HG03025 (cell line): Measurements from ENCODE around the gene SNAP25.

Experiments
- ATAC-seq: cut with Tn5 transposase; IDR thresholded peaks from one replicate; pipeline ENCODE4 v1.9.1; 2021; ENCODE audit warnings: mild to moderate bottlenecking, moderate library complexity; ENCODE audit not compliant: unreplicated experiment, low FRiP score

SNAP25 gene

DNA sequence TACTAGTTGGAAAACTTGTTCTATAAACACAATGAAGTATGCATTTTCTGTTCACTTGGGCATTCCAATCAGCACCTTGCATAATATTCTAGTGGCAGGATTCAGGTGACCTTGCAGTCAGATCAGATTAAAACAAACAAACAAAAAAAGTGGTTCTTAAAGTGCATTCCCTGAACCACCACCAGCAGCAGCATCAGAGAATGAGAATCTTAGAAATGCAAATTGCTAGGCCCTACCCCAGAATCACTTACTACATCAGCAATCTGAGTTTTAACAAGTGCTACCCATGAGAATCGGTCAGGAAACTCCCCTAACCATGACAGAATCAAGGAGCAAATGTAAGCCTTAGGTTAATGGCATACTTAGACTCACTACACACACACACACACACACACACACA is 41.7 kb downstream of the SNAP25 start:
- ATAC-seq, result no peak

DNA sequence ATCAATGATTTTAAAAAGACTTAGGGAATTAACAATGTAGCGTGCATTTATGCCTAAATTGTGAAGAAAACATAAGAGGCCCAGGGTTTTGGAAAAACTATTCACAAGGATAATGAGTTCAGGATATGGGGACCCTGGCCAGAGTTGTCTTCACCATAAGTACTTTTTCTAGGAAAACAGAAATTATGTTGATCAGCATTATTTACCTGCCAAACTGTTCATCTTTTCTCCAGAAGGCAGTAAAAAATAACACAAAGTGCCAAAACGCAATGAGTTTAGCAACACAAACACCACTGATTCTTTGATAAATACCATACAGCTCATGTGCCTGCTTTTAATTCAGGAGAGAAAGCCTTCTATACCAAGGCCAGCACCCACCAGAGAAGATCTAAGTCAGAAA is 43.1 kb downstream of the SNAP25 start:
- no peak for ATAC-seq

DNA sequence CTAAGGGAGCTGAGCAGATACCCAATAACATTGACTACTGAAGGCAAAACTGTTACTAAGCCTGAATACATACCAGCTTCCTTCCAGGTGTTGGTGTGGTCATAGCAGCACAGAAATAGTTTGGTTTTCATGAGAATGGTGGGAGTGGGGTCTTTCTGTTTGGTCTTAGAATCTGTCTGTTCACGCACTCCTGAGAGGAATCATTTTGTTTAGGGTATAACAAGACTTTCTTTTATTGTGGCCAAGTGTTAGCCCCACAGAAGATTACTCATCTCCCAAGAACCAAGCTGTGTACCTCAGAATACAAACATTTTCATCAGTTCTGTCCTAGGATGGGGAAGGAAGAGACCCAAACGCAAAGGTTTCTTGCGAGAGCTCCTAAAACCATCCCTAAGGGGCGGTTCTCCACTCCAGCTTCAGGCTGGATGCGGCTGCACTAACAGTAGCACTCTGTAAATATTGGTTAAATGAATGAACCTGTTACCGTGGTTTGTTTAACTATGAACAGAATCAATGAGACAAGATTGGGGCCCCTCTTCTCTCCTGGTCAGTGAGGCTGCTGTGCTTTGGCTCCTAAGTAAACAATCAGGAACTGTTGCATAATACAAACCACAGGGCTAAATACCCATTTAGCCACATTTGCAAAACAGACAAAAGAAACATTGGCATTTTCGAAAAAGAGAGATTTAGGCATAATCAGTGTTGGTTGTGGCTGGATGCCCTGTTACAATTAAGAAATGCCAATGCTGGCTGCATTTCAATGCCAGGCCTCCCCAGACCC is 44.9 kb downstream of the SNAP25 start:
- ATAC-seq, result no peak

DNA sequence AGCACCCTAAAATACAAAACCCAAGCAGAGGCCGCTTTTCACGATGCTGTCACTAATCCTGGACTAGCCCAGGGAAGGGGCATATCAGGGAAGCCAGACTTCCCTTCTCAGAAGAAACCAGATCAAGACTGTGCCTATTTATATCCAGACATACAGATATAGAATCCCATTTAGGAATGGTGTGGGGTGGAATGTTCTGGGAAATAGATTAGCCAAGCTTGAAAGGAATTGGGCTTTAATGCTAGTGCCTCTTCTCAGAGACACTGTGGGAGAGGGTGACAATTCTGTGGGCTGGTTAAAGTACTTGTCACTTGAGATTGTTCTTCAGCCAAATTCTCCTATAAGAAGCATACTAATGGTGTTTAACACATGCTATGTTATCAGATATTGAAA is 45.5 kb downstream of the SNAP25 start:
- ATAC-seq, result no peak

DNA sequence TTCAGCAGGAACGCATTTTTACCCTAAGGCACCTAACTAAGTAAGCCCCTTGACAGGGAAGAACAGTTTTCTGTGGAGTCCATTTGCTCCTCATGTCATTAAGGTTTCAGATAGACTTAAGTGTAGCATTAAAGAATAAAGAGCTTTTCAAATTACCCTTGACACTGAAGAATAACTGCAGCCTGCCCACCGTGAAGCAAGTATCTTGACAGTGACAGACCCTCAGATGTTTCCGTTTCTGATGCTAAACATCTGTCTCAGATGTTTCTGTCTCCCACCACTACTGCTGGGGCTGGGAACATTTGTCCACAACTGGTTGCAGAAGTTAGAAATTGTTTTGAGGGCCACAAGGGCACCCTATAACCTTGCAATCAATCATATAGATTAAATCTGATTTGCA is 50.0 kb downstream of the SNAP25 start:
- no peak for ATAC-seq

DNA sequence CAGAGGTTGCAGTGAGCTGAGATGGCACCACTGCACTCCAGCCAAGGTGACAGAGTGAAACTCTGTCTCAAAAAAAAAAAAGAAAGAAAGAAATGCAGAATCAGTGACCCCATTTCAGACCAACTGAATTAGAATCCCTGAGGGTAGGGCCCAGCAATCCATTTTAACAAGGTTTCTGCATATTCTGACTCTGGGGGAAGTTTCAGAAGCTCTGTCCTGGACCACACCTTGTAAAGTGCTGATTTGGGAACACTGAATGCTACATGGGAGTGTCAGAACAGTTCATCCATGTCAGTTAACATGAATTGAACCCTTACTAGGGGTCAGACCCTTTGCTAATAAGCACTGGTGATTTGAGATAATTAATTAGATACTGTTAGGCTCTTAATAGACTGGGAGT is 52.0 kb downstream of the SNAP25 start:
- ATAC-seq, result no peak

DNA sequence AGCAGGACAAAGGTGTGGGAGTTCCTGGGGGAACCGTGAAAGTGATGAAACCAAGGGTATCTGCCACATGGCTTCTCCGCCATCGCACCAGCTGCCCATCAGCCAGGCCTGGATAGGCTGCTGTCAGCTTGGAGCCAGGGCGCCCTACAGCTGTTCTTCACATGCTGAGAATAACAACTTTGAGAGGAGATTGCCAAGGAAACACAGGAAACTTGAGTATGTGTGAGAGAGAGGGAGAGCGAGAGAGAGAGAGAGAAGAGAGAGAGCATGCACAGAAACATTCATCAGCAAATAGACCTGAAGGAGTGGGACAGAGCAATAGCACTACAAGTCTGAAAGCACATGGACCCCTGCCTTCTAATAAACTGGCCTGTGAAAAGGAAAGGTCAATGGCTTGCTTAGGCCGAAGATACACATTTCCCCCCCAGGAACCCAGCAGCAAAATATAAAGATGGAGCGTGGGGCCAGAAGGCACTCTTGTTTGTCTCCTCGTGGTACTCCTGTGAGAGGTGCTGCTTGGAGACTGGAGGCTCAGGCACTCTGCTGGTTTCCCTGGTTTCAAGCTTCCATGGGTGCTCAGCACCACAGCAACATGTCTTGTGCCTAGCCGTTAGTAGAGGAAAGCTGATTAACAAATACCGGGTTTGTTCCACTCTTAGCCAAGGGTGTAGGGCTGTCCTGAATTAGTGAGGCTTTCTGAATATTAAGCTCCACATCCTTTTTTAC is 53.0 kb downstream of the SNAP25 start:
- ATAC-seq, result no peak

DNA sequence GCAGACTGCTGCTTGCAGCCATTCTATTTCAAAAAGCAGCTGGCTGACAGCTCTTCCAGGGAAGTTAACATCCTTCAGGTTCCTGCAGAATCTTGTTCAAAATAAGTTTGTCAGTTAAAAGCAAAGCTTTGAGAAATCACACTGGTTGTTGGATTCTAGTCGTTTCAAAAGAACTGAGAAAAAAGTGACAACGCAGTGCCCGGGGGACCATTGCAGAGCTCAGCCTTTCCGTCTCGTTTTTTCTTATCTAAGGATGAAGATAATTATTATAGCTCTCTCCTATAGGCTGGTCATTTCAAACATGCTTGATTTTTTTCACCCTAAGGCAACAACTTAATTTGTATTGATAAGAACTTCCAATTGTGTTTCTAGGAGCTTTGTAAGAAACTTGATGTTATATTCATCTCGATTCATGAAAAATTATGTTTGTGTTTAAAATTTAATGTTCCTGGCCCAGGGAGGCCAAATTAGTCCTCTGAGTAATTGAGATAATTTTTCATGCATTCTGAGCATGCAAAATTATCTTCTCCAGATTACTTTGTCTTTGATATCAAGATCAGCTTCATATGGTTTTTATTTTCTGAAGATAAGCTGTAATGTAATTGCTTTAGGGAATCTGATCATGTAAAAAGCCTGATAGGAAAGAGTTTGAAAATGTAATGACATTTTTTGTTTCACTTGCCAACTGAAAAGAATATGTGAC is 58.4 kb downstream of the SNAP25 start:
- ATAC-seq, result no peak

DNA sequence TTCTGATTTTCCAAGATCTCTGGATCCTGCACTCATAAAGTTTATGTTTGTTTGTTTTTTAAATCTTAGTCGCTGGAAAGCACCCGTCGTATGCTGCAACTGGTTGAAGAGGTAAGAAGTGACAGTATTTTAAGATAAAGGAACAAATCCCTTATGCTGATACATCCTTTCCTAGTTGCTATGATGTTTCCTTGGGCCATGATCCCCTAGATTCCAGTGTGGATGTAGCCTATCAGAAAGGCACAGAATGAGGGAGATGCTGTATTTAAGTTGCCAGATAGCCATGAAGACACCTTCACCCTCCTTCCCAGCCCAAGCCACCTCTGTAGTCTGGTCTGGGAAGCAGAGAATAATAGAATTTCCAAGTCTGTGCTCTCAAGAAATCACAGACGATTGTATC is 59.0 kb downstream of the SNAP25 start:
- ATAC-seq, result no peak

DNA sequence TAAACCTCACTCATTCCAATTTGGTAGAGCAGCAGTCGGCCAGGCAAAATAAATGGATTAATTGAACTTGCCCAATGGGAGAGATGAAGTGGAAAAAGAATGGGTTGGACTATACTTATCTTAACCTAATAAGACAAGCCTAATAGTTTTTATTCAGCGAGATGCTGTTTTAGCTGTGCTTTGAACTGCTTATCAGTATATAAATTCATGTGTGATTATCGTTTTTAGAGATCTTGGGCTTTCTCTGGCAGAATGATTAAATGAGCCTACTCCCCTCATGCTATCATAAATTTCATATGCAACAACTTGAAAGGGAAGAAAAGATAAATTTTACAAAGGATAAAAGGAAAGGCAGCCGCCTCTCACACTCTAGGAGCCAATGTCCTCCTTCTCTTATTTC is 59.8 kb downstream of the SNAP25 start:
- no peak for ATAC-seq

DNA sequence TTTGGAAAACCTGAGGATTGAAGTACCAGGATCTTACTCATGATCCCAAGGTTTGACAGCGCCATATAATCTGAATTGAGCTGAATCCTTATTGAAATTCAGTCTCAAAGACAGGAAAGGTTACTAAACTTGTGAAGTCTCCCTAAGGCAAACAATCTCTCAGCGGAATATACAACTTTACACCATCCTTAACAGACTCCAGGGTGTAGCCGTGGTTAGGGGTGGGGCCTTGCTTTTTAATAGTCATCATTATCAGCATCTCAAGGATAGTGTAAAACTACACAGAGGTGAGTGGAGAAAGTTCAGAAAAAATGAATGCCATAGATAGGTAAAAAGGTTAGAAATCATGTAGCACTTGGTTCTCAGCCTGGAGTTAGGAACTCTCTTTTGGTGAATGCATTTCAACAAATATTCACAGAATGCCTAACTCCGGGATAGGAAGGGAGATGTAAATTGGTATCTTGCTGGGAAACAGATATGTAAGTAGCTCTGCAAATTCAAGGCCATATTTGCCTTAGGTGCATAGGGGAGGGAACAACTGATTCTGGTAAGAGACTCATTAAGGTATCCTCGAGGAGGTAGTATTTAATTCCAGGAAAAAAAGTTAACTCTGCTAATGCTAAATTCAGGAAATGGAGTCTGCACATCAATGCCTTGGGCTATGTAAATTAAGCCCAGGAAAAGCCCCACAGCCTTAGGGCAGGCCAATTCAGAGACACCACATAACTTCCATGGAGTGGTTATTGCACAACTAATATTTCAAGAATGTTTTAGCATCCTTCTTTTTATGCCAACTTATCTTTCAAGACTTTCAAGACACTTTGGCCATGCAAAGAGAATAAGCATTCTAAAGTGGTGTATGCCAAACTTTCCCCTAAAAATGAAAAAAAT is 61.6 kb downstream of the SNAP25 start:
- ATAC-seq, result no peak

DNA sequence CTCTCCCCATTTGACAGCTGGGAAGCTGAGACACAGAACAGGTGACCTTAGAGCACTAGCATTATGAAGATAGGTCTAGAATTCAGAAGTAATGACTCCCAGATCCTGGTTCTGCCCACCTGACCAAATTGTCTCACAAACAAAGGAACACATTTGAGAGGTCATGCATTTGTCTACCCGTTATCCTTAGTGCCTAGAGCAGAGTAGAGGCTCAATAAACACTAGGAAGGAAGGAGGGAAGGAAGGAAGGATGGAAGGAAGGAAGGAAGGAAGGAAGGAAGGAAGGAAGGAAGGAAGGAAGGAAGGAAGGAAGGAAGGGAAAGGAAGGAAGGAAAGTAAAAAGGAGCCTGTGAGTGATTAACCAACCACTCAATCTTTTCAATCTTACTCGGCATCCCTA is 63.3 kb downstream of the SNAP25 start:
- ATAC-seq, result no peak

DNA sequence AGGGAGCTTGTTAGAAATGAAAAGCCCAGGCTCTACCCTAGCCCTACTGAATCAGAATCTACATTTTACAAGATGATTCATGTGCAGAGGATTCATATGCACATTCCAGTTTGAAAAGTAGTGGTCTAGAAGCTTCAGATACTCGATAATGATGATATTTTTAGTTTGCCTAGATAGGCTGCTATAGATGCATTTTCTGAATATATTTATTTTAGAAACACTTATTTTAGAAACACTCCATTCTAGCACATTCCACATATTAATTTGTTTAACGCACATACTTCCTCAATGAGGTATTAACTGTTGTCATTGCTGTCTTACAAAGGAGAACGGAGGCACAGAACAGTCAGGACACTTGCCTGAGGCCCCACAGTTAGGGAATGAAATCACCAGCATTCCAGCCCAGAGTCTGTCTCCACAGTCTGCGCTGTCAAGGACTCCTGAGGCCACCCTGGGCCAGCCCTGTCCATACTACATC is 64.4 kb downstream of the SNAP25 start:
- no peak for ATAC-seq

DNA sequence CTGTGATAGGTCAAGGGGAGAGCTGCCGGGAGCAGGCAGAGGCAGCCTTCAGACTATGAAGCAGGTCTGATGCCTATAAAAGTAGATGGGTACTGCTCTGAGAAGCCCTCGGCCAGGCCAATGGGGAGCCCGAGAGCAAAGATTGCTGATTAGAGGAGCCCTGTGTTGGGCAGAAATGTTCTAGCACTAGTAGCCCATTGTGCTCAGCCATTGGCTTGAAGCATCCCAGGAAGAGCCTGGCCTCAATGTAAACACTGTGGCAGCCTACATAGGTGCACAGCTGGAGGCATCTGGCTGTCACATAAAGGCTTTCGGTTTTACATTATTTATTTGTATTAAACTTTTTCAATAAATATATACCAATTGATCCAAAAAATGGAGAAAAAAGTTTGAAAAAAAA is 67.7 kb downstream of the SNAP25 start:
- ATAC-seq, result no peak

DNA sequence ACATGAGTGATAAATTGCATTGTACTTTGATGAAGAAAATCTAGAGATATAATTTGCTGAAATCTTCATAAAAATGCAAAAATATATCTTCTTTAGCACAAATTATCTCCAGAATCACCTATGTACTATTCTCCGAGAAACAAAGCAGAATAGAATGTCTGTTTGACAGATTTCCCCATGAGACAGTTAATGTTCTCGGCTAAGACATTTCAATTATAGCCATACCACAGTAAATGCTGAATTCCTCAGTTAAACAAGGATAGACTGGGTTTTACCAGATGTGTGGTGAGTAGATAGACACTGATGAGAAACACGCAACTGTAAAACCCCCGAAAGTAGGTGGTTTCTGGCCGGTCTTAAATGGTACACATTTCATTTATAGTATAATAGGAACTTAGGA is 69.8 kb downstream of the SNAP25 start:
- no peak for ATAC-seq

DNA sequence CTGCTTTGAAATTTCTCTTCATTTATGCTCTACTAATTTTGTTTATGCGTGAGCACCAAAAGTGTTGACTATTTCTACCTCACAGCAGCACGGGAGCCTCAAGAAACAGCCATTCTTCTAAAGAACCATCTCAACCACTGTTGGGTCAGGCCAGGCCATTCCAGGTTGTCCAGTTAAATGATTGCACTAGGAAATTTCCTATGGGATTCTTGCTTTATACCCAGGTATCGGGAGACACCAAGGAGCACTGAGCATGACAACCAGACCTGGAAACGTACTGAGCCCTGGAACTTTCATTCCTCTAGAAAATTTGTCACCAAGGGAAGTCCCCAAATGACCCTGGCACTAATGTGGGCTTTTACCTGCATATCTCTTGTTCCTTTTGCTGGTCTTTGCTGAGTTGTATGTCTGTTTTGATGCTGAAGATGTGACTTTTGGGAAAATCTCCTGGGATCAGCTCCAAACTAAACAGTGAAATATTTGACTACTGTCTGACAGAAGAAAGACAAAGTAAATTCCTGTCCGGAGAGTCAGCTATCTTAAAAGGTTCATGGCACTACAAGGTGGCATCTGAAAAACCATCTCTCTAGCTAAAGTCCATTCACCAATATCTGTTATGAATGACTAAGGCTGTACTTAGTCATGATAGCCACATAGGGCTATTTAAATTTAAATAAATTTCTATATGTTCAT is 70.5 kb downstream of the SNAP25 start:
- no peak for ATAC-seq

DNA sequence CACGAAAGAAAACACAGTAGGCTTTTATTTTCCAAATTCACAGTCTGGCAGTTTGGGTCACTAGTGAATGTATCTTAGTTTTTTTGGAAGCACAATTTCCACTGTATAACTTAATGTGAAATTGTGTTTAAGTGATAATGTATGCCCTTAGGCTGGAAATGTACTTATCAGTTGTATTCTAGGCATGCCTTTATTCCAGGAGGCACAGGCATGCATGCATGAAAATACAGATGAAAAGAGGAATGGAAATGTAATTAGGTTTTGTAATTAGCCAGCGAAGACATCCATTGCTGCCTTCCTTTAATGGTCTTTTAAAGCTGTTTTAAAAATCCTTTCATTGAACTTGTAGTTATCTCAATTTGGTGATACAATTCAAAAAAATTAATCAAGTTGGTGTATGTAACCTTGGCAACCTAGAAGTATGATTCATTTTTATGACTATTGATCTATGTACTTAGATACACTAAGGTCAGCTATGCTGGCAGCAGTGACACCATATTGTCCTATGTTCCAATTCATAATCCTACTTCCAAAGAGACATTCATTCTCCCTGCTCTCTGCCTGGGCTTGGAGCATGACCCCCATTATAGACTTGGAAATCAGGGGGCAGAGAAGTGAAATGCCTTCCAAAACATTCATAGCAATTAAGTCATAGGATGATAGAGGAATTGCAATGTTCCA is 73.1 kb downstream of the SNAP25 start:
- no peak for ATAC-seq

DNA sequence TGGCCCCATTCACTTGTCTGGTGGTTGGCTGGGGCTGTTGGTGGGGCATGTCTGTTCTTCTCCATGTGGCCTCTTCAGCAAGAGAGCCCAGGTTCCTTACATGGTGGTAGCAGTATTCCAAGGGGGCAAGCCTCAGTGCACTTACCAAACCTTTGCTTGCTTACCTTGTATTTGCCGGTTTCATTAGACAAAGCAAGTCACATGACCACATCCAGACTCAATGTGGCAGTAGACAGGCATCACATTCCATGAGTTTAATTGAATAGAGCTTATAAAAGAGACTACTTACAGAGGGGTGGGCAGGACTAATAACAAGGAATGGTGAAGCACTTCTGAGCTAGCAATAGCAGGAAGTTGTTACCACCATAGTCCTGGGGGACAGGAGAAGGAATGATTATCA is 78.6 kb downstream of the SNAP25 start:
- ATAC-seq, result no peak

DNA sequence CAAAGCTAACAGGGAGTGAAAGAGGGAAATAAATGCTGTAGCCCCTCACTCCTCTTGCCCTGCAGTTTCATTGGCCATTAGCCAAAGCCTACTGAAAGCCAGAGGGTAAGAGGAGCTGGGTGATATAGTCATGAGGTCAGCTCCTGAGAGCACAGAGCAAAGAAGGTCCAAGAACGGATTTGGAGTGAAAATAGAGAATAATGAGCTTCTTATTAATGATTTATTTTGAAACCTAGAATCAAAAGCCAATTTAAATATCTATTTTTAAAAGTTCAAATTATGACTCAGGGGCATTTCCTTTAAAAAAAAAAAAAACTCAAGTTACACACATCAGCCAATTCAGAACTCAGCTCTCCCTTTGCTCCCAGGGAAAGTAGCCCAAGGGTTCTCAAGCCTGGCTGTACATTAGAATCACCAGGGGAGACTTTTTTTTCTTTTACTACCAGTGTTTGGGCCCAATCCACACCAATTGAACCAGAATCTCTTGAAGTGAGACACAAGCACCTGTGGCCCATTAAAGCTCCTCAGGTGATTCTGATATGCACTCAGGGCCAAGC is 79.1 kb downstream of the SNAP25 start:
- no peak for ATAC-seq
